Mucosa of rectum (tissue), 2 donors: ENCODE measurements around the gene SRPK2.
"Not testable (repeated sequence)": the region's sequence is repeated elsewhere in the genome, so short reads cannot be mapped to it uniquely, and the experiment has no call there.

ENCODE experiments used
- H3K27ac ChIP-seq, 2 donors: one replicate each; pipeline ENCODE4 v1.7.0; 2013; ENCODE audit warnings: inconsistent platforms in 2 of 2, low read depth in 2 of 2, low read length in 2 of 2
- H3K27me3 ChIP-seq, 2 donors: one replicate each; pipeline ENCODE4 v1.7.0; 2013; ENCODE audit warnings: low read length in 2 of 2; ENCODE audit not compliant: control insufficient read depth in 2 of 2, insufficient read depth in 2 of 2
- H3K36me3 ChIP-seq, 2 donors: one replicate each; pipeline ENCODE4 v1.7.0; 2013; ENCODE audit warnings: low read length in 2 of 2; ENCODE audit not compliant: control insufficient read depth in 2 of 2, insufficient read depth in 2 of 2
- H3K4me1 ChIP-seq, 2 donors: one replicate each; pipeline ENCODE4 v1.7.0; 2013; ENCODE audit warnings: low read length in 2 of 2, mild to moderate bottlenecking in 1 of 2; ENCODE audit not compliant: control insufficient read depth in 2 of 2, insufficient read depth in 2 of 2
- H3K4me3 ChIP-seq, 2 donors: one replicate each; pipeline ENCODE4 v1.7.0; 2013; ENCODE audit warnings: low read length in 2 of 2
- H3K9ac ChIP-seq, 2 donors: one replicate each; pipeline ENCODE4 v1.7.0; 2013; ENCODE audit warnings: low read length in 2 of 2, low read depth in 1 of 2, mild to moderate bottlenecking in 1 of 2
- H3K9me3 ChIP-seq, 2 donors: one replicate each; pipeline ENCODE4 v1.7.0; 2013; ENCODE audit warnings: low read length in 2 of 2; ENCODE audit not compliant: control insufficient read depth in 2 of 2
- donor health status: healthy.
- donor health status: Normal muscosa, but diverticular disease.

SRPK2 gene

DNA sequence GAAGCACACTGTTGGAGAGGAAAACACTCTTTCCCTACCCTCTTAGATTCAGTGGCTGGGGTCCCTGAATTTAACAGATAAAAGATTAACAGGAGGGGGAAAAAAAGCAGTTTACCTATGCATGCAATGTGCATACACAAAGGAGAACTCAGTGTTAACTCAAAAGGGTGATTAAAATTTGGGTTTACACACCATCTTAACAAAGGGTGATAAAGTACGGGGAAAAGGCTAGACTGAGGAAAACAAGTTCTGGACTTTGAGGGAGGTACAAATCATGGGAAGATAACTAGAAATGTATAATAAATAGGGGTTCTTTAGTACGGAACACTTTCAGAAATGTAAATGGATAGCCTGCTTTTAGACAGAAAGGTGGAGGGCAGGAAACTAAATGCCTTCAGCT lies 83.1 kb downstream of the SRPK2 start:
- Histone ChIP-seq H3K27me3 (no peaks in the 10 kb centered on the region), H3K27ac (no peak overlapping the region), H3K9ac (no peak overlapping the region), H3K9me3 (no peaks in the 10 kb centered on the region), H3K4me1 (peaks cover 0 to 4% of the 10 kb centered on the region in 2 donors), H3K36me3 (no peaks in the 10 kb centered on the region), H3K4me3 (no peak overlapping the region)

DNA sequence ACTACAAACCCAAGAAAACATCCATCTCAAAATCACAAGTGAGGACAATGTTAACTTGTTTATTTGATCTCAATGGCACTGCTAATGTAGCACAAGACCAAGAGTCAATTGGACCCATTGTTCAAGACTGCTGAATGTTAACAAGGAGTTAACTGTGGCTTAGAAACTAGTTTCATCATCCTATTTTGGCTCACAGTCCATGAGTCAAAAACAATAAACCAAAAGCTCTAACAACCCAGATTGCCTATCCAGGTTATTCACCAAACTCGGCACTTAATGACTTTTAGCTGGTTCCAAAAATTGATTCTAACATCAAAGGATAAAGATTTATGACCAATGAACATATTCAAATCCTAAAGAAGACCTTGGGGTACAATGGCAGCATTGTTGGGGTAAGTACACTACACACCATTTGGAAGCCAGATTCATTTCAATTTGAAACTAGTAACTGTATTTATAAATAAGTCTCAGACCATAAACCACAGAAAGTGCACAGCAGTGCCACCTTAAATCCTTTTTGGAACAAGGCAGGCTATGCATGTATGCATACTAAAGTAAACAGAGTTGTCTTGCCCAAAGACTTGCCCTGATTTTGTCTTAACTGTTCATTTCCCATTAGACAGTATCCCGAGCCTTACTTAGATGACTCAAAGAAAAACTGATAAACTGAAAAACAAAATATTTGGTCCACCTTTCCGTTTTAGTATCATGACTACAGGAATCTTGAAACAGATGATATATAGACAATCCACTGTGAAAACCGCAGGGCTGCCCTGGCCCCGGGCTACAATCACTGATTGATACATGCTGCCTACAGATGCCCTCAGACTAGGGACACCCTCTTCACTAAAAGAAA lies 84.5 kb downstream of the SRPK2 start:
- Histone ChIP-seq H3K27me3 (no peaks in the 10 kb centered on the region), H3K27ac (no peak overlapping the region), H3K4me3 (peak overlapping the region in 1 of 2 donors; percentile 13), H3K9ac (no peak overlapping the region), H3K4me1 (no peaks in the 10 kb centered on the region), H3K36me3 (no peaks in the 10 kb centered on the region), H3K9me3 (no peaks in the 10 kb centered on the region)

- not testable (repeated sequence) for H3K9ac ChIP-seq, H3K36me3 ChIP-seq, H3K27ac ChIP-seq
Observed at GRCh38 chr7:105300587-105300986, 88.1 kb downstream of the SRPK2 start.

GRCh38 chr7:105298439-105298894 lies 90.3 kb downstream of the SRPK2 start:
- H3K9me3 ChIP-seq = no peaks in the 10 kb centered on the region
- H3K4me3 ChIP-seq = no peak overlapping the region
- H3K4me1 ChIP-seq = no peaks in the 10 kb centered on the region
- no peak overlapping the region for H3K27ac ChIP-seq
- no peak overlapping the region for H3K9ac ChIP-seq
- H3K36me3 ChIP-seq = no peaks in the 10 kb centered on the region
- H3K27me3 ChIP-seq = no peaks in the 10 kb centered on the region

More at GRCh38 chr7:105300587-105300986, 88.1 kb downstream of the SRPK2 start:
- not testable (repeated sequence) for H3K4me3 ChIP-seq, H3K4me1 ChIP-seq, H3K27me3 ChIP-seq, H3K9me3 ChIP-seq

DNA sequence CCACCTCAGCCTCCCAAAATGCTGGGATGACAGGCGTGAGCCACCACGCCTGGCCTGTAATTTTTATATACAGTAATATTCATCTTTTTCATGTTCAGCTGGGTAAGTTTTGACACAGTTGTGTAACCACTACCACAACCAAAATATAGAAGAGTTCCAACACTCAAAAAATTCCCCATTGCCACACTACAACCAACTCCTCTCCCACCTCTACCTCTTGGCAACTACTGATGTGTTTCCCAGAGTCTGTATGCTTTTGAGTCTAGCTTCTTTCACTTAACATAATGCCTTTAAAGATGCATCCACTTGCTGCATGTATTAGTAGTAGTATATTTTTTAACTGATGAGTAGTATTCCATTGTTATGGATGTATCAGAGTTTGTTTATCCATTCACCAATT lies 90.7 kb downstream of the SRPK2 start:
- no peaks in the 10 kb centered on the region for H3K9me3 ChIP-seq
- H3K27me3 ChIP-seq = no peaks in the 10 kb centered on the region
- H3K36me3 ChIP-seq = no peaks in the 10 kb centered on the region
- no peak overlapping the region for H3K4me3 ChIP-seq
- H3K27ac ChIP-seq = no peak overlapping the region
- H3K4me1 ChIP-seq = no peaks in the 10 kb centered on the region
- no peak overlapping the region for H3K9ac ChIP-seq

GRCh38 chr7:105297309-105297708 lies 91.4 kb downstream of the SRPK2 start:
- Histone ChIP-seq H3K9me3 (no peaks in the 10 kb centered on the region), H3K9ac (no peak overlapping the region), H3K4me1 (no peaks in the 10 kb centered on the region), H3K27me3 (no peaks in the 10 kb centered on the region), H3K4me3 (no peak overlapping the region), H3K27ac (no peak overlapping the region), H3K36me3 (no peaks in the 10 kb centered on the region)

- Histone ChIP-seq H3K9me3 (no peaks in the 10 kb centered on the region), H3K27me3 (no peaks in the 10 kb centered on the region), H3K4me3 (no peak overlapping the region), H3K36me3 (no peaks in the 10 kb centered on the region), H3K9ac (no peak overlapping the region), H3K27ac (no peak overlapping the region), H3K4me1 (no peaks in the 10 kb centered on the region)
Observed at GRCh38 chr7:105296491-105296890, 92.2 kb downstream of the SRPK2 start.

DNA sequence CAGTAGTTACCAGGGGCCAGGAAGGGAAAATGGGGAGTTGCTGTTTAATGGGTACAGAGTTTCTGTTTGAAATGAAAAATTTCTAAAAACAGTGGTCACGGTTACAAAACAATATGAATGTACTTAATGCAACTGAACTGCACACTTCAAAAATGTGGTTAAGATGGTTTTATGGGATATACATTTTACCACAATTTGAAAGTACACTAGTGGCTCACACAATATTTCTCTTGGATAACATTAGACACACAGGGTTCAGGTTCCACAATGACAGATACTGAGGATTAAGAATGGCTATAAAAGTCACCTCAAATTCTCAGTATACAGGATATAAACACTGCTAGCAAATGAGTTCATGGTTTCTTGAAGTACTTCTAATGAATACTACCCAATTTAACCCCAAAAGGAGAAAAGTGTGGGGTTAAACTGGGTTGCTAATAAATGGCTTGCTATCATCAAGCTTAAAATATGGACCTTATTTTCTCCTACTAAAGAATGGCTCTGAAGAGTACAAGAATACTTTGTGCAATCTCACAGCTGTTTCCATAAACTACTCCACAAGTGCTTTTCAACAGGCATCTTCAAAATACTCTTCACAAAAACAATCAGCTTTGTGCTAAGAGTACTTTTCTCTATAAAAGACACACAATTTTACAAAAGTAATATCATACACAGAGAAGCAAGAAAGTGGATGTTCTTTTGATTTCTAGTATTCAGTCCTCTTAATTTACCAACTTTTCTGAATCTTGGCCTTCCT lies 92.9 kb downstream of the SRPK2 start:
- H3K4me3 ChIP-seq = no peak overlapping the region
- no peaks in the 10 kb centered on the region for H3K27me3 ChIP-seq
- H3K4me1 ChIP-seq = no peaks in the 10 kb centered on the region
- H3K9ac ChIP-seq = no peak overlapping the region
- no peaks in the 10 kb centered on the region for H3K9me3 ChIP-seq
- H3K27ac ChIP-seq = no peak overlapping the region
- no peaks in the 10 kb centered on the region for H3K36me3 ChIP-seq

DNA sequence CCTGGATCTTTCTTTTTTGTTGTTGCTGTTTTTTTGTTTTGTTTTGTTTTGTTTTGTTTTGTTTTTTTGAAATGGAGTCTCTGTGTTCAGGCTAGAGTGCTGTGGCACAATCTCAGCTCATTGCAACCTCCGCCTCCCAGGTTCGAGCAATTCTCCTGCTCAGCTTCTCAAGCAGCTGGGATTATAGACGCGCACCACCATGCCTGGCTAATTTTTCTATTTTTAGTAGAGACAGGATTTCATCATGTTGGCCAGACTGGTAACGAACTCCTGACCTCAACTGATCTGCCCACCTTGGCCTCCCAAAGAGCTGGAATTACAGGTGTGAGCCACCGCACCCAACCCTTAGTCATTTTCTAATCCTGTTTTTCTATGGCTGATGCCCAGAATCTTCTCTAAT lies 94.2 kb downstream of the SRPK2 start:
- not testable (repeated sequence) for H3K27ac ChIP-seq, H3K27me3 ChIP-seq, H3K36me3 ChIP-seq, H3K4me1 ChIP-seq, H3K4me3 ChIP-seq, H3K9ac ChIP-seq, H3K9me3 ChIP-seq

DNA sequence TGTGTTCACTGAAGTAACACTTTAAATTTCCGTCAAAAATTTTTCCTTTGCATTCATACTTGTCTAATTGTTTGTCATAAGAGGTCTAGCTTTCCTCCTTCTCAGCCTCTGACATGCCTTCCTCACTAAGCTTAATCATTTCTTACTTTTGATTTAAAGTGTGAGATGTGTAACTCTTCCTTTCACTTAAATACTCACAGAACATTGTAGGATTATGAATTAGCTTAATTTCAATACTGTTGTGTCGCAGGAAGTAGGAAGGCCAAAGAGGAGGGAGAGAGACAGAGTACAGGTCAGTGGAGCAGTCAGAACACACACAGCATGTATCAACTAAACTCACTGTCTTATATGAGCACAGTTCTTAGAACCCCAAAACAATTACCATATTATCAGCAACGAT lies 99.0 kb downstream of the SRPK2 start:
- no peak overlapping the region for H3K4me3 ChIP-seq
- H3K9ac ChIP-seq = no peak overlapping the region
- no peak overlapping the region for H3K27ac ChIP-seq
- no peaks in the 10 kb centered on the region for H3K9me3 ChIP-seq
- no peaks in the 10 kb centered on the region for H3K27me3 ChIP-seq
- H3K36me3 ChIP-seq = no peaks in the 10 kb centered on the region
- no peaks in the 10 kb centered on the region for H3K4me1 ChIP-seq
